ENCODE results near the gene MOCS1. TPM values are rescaled to one million over a fixed set of nuclear protein-coding genes. Genes with fewer than 3 reads are reported as not detected.

Gene MOCS1
- polyA plus RNA-seq, 10 donors: 4.5 to 7.1 (median 6.0) TPM

GRCh38 chr6:39876826-39877225 is 57.4 kb downstream of the MOCS1 start:
- no peak for DNase-seq

GRCh38 chr6:39876111-39876510 is 58.2 kb downstream of the MOCS1 start:
- no peak for DNase-seq

DNA sequence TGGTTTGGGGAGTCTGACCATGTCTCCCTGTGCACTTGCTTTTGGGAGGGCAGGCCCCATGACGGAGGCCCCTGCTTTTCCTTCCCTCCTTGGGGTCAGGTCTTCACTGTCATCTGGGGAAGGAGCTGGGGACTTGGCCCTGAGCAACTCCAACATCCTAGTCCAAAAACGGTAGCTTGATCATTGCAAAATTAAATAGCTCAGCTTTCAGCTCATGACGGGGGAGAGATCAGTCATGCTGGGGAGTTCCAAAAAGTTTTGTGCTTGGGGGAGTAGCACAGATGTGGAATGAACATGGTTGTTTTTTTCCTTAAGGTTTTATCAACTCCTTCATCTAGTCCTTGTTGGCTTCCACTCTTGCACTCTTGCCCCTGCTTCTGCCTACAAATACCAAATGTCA is 60.8 kb downstream of the MOCS1 start:
- no peak for DNase-seq

DNA sequence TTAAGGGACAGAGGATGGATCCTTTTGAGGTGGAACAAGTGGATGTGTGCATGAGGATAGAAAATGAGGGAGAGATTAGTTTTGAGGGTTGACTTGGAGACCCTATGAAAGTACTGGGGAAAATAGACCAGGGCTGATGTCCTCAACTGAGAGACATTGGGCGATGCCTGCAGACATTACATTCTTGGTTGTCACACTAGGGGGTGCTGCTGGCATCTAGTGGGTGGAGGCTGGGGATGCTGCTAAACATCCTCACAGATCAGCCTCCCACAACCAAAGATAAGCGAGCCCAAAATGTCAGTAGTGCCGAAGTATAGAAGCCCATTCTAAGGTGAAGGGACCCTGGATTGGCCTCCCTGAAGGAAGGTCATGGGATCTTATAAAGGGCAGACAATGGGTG is 63.3 kb downstream of the MOCS1 start:
- DNase-seq: no peak

DNA sequence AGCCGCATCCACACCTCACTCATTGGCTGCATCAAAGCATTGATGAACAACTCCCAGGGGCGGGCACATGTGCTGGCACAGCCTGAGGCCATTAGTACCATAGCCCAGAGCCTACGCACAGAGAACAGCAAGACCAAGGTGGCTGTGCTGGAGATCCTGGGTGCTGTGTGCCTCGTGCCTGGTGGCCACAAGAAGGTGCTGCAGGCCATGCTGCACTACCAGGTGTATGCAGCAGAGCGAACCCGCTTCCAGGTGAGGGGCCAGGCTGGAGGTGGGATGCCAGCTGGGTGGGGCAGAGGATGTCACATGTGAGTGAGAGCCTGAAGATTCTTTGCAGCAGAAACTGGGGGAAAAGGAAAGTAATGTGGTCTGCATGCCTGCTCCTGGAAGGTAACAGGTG is 66.7 kb downstream of the MOCS1 start:
- DNase-seq: no peak

- DNase-seq: no peak
These were observed 69.0 kb downstream of the MOCS1 start for GRCh38 chr6:39865011-39865888.

GRCh38 chr6:39861663-39862062 is 72.6 kb downstream of the MOCS1 start:
- no peak for DNase-seq

DNA sequence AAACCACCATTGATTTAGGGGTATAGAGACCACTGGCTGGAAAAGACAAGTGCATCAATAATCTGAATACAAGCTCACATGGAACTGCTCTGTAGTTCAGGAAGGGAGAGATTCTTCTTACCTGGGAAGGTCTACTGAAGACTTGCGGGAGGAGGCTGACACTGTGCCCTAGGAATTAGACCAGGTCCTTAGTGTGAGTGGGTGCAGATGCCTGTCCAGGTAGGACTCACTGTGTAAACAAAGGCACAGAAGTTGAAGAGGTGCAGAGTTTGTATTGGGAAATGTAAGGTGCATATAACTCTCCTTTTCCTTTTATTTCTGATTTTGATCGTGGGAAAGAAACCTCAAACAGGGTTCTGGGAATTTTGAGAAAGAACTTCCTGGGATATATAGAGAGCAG is 75.2 kb downstream of the MOCS1 start:
- no peak for DNase-seq

DNA sequence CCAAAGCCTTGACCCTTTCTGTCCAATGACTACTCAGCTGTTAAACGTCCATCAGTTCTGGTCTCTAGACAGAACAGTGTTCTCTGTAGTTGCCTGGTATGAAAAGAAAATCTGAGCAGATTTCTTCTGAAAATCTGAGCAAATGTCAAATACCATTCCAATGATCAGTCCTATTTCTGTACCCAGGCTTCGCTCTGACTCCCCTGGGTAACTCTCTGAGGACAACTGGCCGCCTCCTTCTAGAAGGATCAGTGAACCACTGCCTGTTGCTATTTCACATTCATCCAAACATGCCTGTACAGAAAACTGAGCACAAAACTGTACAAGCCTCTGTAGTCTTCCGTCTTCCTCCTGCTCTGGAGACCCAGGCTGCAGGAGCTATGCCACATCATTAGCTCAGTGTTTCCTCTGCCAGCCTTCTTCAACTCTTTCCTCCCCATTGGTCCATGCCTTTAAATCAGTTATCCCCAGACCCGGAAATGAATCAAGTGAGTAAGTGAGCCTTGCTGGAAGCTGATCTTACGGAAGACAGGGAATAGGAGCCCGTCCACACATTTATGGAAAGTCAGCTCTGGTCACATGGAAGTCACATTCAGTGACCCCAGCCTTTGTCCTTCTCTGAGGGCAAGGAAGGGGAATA is 78.8 kb downstream of the MOCS1 start:
- DNase-seq: no peak

Other genes starting within 250 kb of the MOCS1 start
- gene KIF6, start 209.1 kb downstream of the MOCS1 start, polyA plus RNA-seq (ENCODE audit: insufficient read length in 10 of 10): 1 to 10 TPM in 8 of 10 donors, under 1 TPM in 2; 0.92 to 1.6 (median 1.4) TPM
- 10 to 100 TPM; 27.3 to 42.6 (median 33.9) TPM for gene DAAM2, start 142.1 kb downstream of the MOCS1 start, polyA plus RNA-seq (ENCODE audit: insufficient read length in 10 of 10)

All from muscle of back (tissue), 11 donors.